HG02870 (cell line): Measurements from ENCODE around the gene KCTD19.
"Not testable (repeated sequence)": the region's sequence is repeated elsewhere in the genome, so short reads cannot be mapped to it uniquely, and the experiment has no call there.

Experiments used
- ATAC-seq: cut with Tn5 transposase; IDR thresholded peaks from one replicate; pipeline ENCODE4 v1.9.1; 2021; ENCODE audit warnings: mild to moderate bottlenecking, moderate library complexity; ENCODE audit not compliant: unreplicated experiment

KCTD19 gene

GRCh38 chr16:67326472-67327309 lies at the start of gene KCTD19, which contains the start of gene LRRC36:
Gene KCTD19 (minus strand): TSS chr16:67326741. CDS start chr16:67326707, 34 bp downstream.
Gene LRRC36 (plus strand): TSS chr16:67326815. CDS start chr16:67326863, 48 bp downstream.
- ATAC-seq, result no peak

- ATAC-seq, result not testable (repeated sequence)
Measured at GRCh38 chr16:67376012-67376411, 49.5 kb upstream of the KCTD19 start.

- ATAC-seq, result no peak
Measured at GRCh38 chr16:67372664-67373063, 46.1 kb upstream of the KCTD19 start.

- ATAC-seq, result no peak
Measured at GRCh38 chr16:67370661-67371060, 44.1 kb upstream of the KCTD19 start.

- no peak for ATAC-seq
Measured at GRCh38 chr16:67364600-67365235, 38.2 kb upstream of the KCTD19 start.

- no peak for ATAC-seq
Measured at GRCh38 chr16:67361038-67361437, 34.5 kb upstream of the KCTD19 start.

GRCh38 chr16:67359540-67360269 lies 33.2 kb upstream of the KCTD19 start:
- not testable (repeated sequence) for ATAC-seq

- no peak for ATAC-seq
Measured at GRCh38 chr16:67357561-67357960, 31.0 kb upstream of the KCTD19 start.

- ATAC-seq, result no peak
Measured at GRCh38 chr16:67356396-67356795, 29.9 kb upstream of the KCTD19 start.

GRCh38 chr16:67352463-67352862 lies 25.9 kb upstream of the KCTD19 start:
- not testable (repeated sequence) for ATAC-seq

- no peak for ATAC-seq
Measured at GRCh38 chr16:67350324-67350723, 23.8 kb upstream of the KCTD19 start.

- ATAC-seq, result no peak
Measured at GRCh38 chr16:67349172-67349571, 22.6 kb upstream of the KCTD19 start.

GRCh38 chr16:67346341-67346740 lies 19.8 kb upstream of the KCTD19 start:
- no peak for ATAC-seq

- ATAC-seq, result no peak
Measured at GRCh38 chr16:67345401-67345800, 18.9 kb upstream of the KCTD19 start.

- ATAC-seq, result no peak
Measured at GRCh38 chr16:67342616-67343015, 16.1 kb upstream of the KCTD19 start.

- ATAC-seq, result no peak
Measured at GRCh38 chr16:67341250-67341649, 14.7 kb upstream of the KCTD19 start.

GRCh38 chr16:67339453-67339852 lies 12.9 kb upstream of the KCTD19 start:
- no peak for ATAC-seq

GRCh38 chr16:67336648-67337047 lies 10.1 kb upstream of the KCTD19 start:
- no peak for ATAC-seq

GRCh38 chr16:67336116-67336515 lies 9.6 kb upstream of the KCTD19 start:
- ATAC-seq, result no peak

GRCh38 chr16:67333315-67333714 lies 6.8 kb upstream of the KCTD19 start:
- no peak for ATAC-seq

- ATAC-seq, result no peak
Measured at GRCh38 chr16:67329901-67330300, 3.4 kb upstream of the KCTD19 start.
